K562 (cell line): Measurements from ENCODE around the gene CHST14. TPM values are rescaled to one million over a fixed set of nuclear protein-coding genes. Genes with fewer than 3 reads are reported as not detected.

Experiments
- ARID3A ChIP-seq: IDR thresholded peaks from 2 replicates; pipeline ENCODE4 v1.6.1; 2012; ENCODE audit warnings: low read depth, low read length, improper control_type of control experiment, borderline replicate concordance
- CEBPG ChIP-seq, 3 experiments: fragments of 200-800 bp in 1 of 3; sonication (Bioruptor generic) in 1 of 3; sonication (generic) in 1 of 3; formaldehyde crosslinking in 1 of 3; IDR thresholded peaks in 2 of 3; conservative IDR thresholded peaks in 1 of 3; 2 replicates each; pipeline versions ENCODE4 v1.6.1 to v1.8.0; 2016 to 2022; ENCODE audit warnings: missing compliant biosample characterization in 2 of 3, missing genetic modification characterization in 2 of 3, mild to moderate bottlenecking in 1 of 3, missing genetic modification reagents in 1 of 3
- CREB1 ChIP-seq, 2 experiments: sonication (generic) in 1 of 2; formaldehyde crosslinking in 1 of 2; IDR thresholded peaks; 2 replicates each; pipeline versions ENCODE4 v1.6.1 to v1.8.0; 2012 to 2022; ENCODE audit warnings: inconsistent platforms in 1 of 2, mild to moderate bottlenecking in 1 of 2, missing genetic modification reagents in 1 of 2, moderate library complexity in 1 of 2
- CREM ChIP-seq: IDR thresholded peaks from 2 replicates; pipeline ENCODE4 v1.6.1; 2014; ENCODE audit warnings: antibody characterized with exemption, low read depth
- CTCF ChIP-seq, 3 experiments: IDR thresholded peaks in 2 of 3; conservative IDR thresholded peaks in 1 of 3; 2 replicates each; pipeline ENCODE4 v1.5.1; 2011 to 2012; ENCODE audit warnings: low read length in 3 of 3, mild to moderate bottlenecking in 3 of 3, control low read depth in 2 of 3, improper control_type of control experiment in 1 of 3, inconsistent platforms in 1 of 3, low read depth in 1 of 3, mixed read lengths in 1 of 3, moderate library complexity in 1 of 3; ENCODE audit not compliant: insufficient read depth in 2 of 3
- MBD2 ChIP-seq: sonication (generic); IDR thresholded peaks from 2 replicates; pipeline ENCODE4 v1.6.1; 2016; ENCODE audit warnings: low read depth, borderline replicate concordance
- NFE2 ChIP-seq: IDR thresholded peaks from 2 replicates; pipeline ENCODE4 v1.6.1; 2014; ENCODE audit warnings: antibody characterized with exemption, low read depth
- POLR2H ChIP-seq: IDR thresholded peaks from 2 replicates; pipeline ENCODE4 v1.6.1; 2016; ENCODE audit warnings: missing genetic modification characterization, low read depth, mild to moderate bottlenecking, control low read depth, missing compliant biosample characterization, moderate library complexity
- PTBP1 ChIP-seq: fragments of 200-400 bp; formaldehyde crosslinking; IDR thresholded peaks from 2 replicates; pipeline ENCODE4 v1.6.1; 2017; ENCODE audit warnings: low read depth, low read length
- RFX5 ChIP-seq: IDR thresholded peaks from 2 replicates; pipeline ENCODE4 v1.6.1; 2011; ENCODE audit warnings: low read depth, mild to moderate bottlenecking, improper control_type of control experiment, low read length
- THAP7 ChIP-seq: fragments of 250-450 bp; sonication (Bioruptor Pico); IDR thresholded peaks from 2 replicates; pipeline ENCODE4 v1.5.0; 2021
- TRIM25 ChIP-seq: fragments of 450-650 bp; IDR thresholded peaks from 2 replicates; pipeline ENCODE4 v1.7.0; 2016; ENCODE audit warnings: borderline replicate concordance
- VEZF1 ChIP-seq: fragments of 200-800 bp; sonication (Bioruptor generic); IDR thresholded peaks from 2 replicates; pipeline ENCODE4 v1.6.1; 2017; ENCODE audit warnings: missing genetic modification characterization, missing compliant biosample characterization
- ZNF174 ChIP-seq: fragments of 250-450 bp; sonication (Bioruptor Pico); IDR thresholded peaks from 2 replicates; pipeline ENCODE4 v1.4.0; 2020; ENCODE audit warnings: mild to moderate bottlenecking
- ZNF311 ChIP-seq: fragments of 250-450 bp; sonication (Bioruptor Pico); IDR thresholded peaks from 2 replicates; pipeline ENCODE4 v1.4.0; 2020; ENCODE audit warnings: mild to moderate bottlenecking, moderate library complexity
- ZZZ3 ChIP-seq: fragments of 450-650 bp; IDR thresholded peaks from 2 replicates; pipeline ENCODE4 v1.6.1; 2016; ENCODE audit warnings: antibody characterized with exemption, mild to moderate bottlenecking, moderate library complexity
- polyA plus RNA-seq, 8 experiments: library from polyadenylated mRNA; depleted of rRNA in 4 of 8; stranded (reverse) in 5 of 8; unstranded in 3 of 8; fragments of >200 nt; fragmentation: Nextera tagmentation in 2 of 8; fragmentation: Illumina TruSeq in 1 of 8; extraction: Ambion mirVana in 2 of 8; extraction: Trizol in 1 of 8; gene quantifications; 2 replicates each; pipeline versions ENCODE4 v1.2.1 to v1.2.3, GENCODE V29; 2011 to 2014; ENCODE audit warnings: inconsistent platforms in 1 of 8, missing spikeins in 1 of 8
- total RNA-seq, 7 experiments: library from RNA; depleted of rRNA in 6 of 7; stranded (reverse); fragments of >200 nt in 6 of 7; fragmentation: Illumina TruSeq in 2 of 7; extraction: Trizol in 2 of 7; gene quantifications; 2 replicates each; pipeline versions ENCODE4 v1.2.1 to v1.2.3, GENCODE V29; 2011 to 2021; ENCODE audit warnings: low replicate concordance in 1 of 7

Gene CHST14
- total and polyA plus RNA-seq, 9 of the 15 experiments (the other 6 are each of a cell fraction or from before 2014, with no cell fraction given) = 1.6 to 12.1 (median 4.5) TPM

- TF ChIP-seq CTCF (IDR thresholded peaks at IDR 0.05 in 2 of 3, conservative IDR thresholded peaks at IDR 0.05 in 1 of 3; ENCODE audit: insufficient read depth in 2 of 3, low read depth in 1 of 3, low read length in 3 of 3) = 0 out of 6 replicates have a peak, but pooled peaks of 1 of the 3 experiments have one; percentile 1
- no peak for TF ChIP-seq ARID3A
- no peak; the same call in 1 of the 2 replicates for TF ChIP-seq MBD2
- no peak for TF ChIP-seq NFE2
- TF ChIP-seq PTBP1 = no peak
- no peak for TF ChIP-seq RFX5
- peak; percentile 21; the same call in 1 of the 2 replicates for TF ChIP-seq CREM
- TF ChIP-seq ZNF174 (CRISPR knock-in tag) = no peak
- no peak for TF ChIP-seq ZZZ3
- TF ChIP-seq TRIM25 = no peak
- no peak for TF ChIP-seq CREB1 (IDR thresholded peaks at IDR 0.05)
- TF ChIP-seq CREB1 (CRISPR knock-in tag; IDR thresholded peaks at IDR 0.05) = no peak
- TF ChIP-seq POLR2H (tag) = no peak
- TF ChIP-seq ZNF311 (CRISPR knock-in tag) = no peak
- TF ChIP-seq CEBPG (CRISPR knock-in tag; IDR thresholded peaks at IDR 0.05) = 0 out of 2 replicates have a peak, but pooled peaks have one; percentile 31
- TF ChIP-seq CEBPG (tag; conservative IDR thresholded peaks at IDR 0.05 in 1 of 2, IDR thresholded peaks at IDR 0.05 in 1 of 2) = no peak
- TF ChIP-seq THAP7 (CRISPR knock-in tag) = no peak
- peak; percentile 71 for TF ChIP-seq VEZF1 (CRISPR knock-in tag)
Measured at GRCh38 chr15:40436116-40436891, 34.5 kb upstream of the CHST14 start (continued).
